ENCODE data around the gene CMTM4.
"Not testable (repeated sequence)": the region's sequence is repeated elsewhere in the genome, so short reads cannot be mapped to it uniquely, and the experiment has no call there.

CMTM4 gene

GRCh38 chr16:66629856-66630255, 66.7 kb downstream of the CMTM4 start:
- H3K4me3 ChIP-seq (replicated peaks; ENCODE audit: insufficient read depth, low read length), result no peak overlapping the region
- DNase-seq (ENCODE audit: low read depth in 1 of 2, low spot score in 1 of 2), result no peak

DNA sequence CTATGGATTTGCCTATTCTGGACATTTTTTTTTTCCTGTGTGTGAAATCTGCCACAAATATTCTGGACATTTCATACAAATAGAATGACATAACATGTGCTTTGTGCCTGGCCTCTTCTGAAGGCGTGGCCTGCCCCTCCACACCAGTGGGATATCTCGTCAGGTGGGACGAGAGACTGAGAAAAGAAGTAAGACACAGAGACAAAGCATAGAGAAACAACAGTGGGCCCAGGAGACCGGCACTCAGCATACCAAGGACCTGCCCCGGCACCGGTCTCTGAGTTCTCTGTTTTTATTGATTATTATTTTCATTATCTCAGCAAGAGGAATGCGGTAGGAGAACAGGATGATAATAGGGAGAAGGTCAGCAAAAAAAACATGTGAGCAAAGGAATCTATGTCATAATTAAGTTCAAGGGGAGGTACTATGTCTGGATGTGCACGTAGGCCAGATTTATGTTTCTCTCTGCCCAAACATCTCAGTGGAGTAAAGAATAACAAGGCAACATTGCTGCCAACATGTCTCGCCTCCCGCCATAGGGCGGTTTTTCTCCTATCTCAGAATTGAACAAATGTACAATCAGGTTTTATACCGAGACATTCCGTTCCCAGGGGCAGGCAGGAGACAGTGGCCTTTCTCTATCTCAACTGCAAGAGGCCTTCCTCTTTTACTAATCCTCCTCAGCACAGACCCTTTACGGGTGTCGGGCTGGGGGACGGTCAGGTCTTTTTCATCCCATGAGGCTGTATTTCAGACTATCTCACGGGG, 68.7 kb downstream of the CMTM4 start:
- not testable (repeated sequence) for H3K27me3 ChIP-seq (ENCODE audit: insufficient read depth, poor library complexity, severe bottlenecking); H3K4me3 ChIP-seq (replicated peaks; ENCODE audit: insufficient read depth, low read length); DNase-seq (ENCODE audit: low read depth in 1 of 2, low spot score in 1 of 2); H3K27ac ChIP-seq (replicated peaks)

More at GRCh38 chr16:66629856-66630255, 66.7 kb downstream of the CMTM4 start:
- Histone ChIP-seq H3K27me3 (ENCODE audit: insufficient read depth, poor library complexity, severe bottlenecking) (no peaks in the 10 kb centered on the region), H3K27ac (replicated peaks) (no peak overlapping the region)
- TF ChIP-seq GABPA (IDR thresholded peaks at IDR 0.05; ENCODE audit: low read depth), result no peak
- TF ChIP-seq SPI1 (IDR thresholded peaks at IDR 0.05; ENCODE audit: borderline replicate concordance, low read depth), result no peak

- DNase-seq (ENCODE audit: low read depth in 1 of 2, low spot score in 1 of 2), result no peak
- Histone ChIP-seq H3K4me3 (replicated peaks; ENCODE audit: insufficient read depth, low read length) (no peak overlapping the region), H3K27ac (replicated peaks) (no peak overlapping the region), H3K27me3 (ENCODE audit: insufficient read depth, poor library complexity, severe bottlenecking) (no peaks in the 10 kb centered on the region)
- TF ChIP-seq CTCF (IDR thresholded peaks at IDR 0.05; ENCODE audit: insufficient read depth, low read length), result no peak
- TF ChIP-seq, protein P1, sequence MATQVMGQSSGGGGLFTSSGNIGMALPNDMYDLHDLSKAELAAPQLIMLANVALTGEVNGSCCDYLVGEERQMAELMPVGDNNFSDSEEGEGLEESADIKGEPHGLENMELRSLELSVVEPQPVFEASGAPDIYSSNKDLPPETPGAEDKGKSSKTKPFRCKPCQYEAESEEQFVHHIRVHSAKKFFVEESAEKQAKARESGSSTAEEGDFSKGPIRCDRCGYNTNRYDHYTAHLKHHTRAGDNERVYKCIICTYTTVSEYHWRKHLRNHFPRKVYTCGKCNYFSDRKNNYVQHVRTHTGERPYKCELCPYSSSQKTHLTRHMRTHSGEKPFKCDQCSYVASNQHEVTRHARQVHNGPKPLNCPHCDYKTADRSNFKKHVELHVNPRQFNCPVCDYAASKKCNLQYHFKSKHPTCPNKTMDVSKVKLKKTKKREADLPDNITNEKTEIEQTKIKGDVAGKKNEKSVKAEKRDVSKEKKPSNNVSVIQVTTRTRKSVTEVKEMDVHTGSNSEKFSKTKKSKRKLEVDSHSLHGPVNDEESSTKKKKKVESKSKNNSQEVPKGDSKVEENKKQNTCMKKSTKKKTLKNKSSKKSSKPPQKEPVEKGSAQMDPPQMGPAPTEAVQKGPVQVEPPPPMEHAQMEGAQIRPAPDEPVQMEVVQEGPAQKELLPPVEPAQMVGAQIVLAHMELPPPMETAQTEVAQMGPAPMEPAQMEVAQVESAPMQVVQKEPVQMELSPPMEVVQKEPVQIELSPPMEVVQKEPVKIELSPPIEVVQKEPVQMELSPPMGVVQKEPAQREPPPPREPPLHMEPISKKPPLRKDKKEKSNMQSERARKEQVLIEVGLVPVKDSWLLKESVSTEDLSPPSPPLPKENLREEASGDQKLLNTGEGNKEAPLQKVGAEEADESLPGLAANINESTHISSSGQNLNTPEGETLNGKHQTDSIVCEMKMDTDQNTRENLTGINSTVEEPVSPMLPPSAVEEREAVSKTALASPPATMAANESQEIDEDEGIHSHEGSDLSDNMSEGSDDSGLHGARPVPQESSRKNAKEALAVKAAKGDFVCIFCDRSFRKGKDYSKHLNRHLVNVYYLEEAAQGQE (IDR thresholded peaks at IDR 0.05; ENCODE audit: insufficient replicate concordance, low read depth), result no peak
- TF ChIP-seq GABPA (IDR thresholded peaks at IDR 0.05; ENCODE audit: low read depth), result no peak
- no peak for TF ChIP-seq SPI1 (IDR thresholded peaks at IDR 0.05; ENCODE audit: borderline replicate concordance, low read depth)
- no peak for TF ChIP-seq POLR2AphosphoS5 (IDR thresholded peaks at IDR 0.05; ENCODE audit: low read depth)
Observed at GRCh38 chr16:66623755-66624154, 72.8 kb downstream of the CMTM4 start.

- H3K27ac ChIP-seq (replicated peaks), result no peak overlapping the region
- no peak for DNase-seq (ENCODE audit: low read depth in 1 of 2, low spot score in 1 of 2)
- H3K4me3 ChIP-seq (replicated peaks; ENCODE audit: insufficient read depth, low read length), result no peak overlapping the region
- H3K27me3 ChIP-seq (ENCODE audit: insufficient read depth, poor library complexity, severe bottlenecking), result no peaks in the 10 kb centered on the region
- TF ChIP-seq CTCF (IDR thresholded peaks at IDR 0.05; ENCODE audit: insufficient read depth, low read length) (no peak), GABPA (IDR thresholded peaks at IDR 0.05; ENCODE audit: low read depth) (no peak), POLR2AphosphoS5 (IDR thresholded peaks at IDR 0.05; ENCODE audit: low read depth) (no peak), SPI1 (IDR thresholded peaks at IDR 0.05; ENCODE audit: borderline replicate concordance, low read depth) (no peak)
- TF ChIP-seq, protein P1 (IDR thresholded peaks at IDR 0.05; ENCODE audit: insufficient replicate concordance, low read depth), result no peak
Observed at GRCh38 chr16:66622863-66623262, 73.7 kb downstream of the CMTM4 start.

- DNase-seq (ENCODE audit: low read depth in 1 of 2, low spot score in 1 of 2), result no peak
- no peaks in the 10 kb centered on the region for H3K27me3 ChIP-seq (ENCODE audit: insufficient read depth, poor library complexity, severe bottlenecking)
- no peak overlapping the region for H3K27ac ChIP-seq (replicated peaks)
- no peak for TF ChIP-seq SPI1 (IDR thresholded peaks at IDR 0.05; ENCODE audit: borderline replicate concordance, low read depth)
- TF ChIP-seq POLR2AphosphoS5 (IDR thresholded peaks at IDR 0.05; ENCODE audit: low read depth), result no peak
- TF ChIP-seq CTCF (IDR thresholded peaks at IDR 0.05; ENCODE audit: insufficient read depth, low read length), result no peak
- TF ChIP-seq GABPA (IDR thresholded peaks at IDR 0.05; ENCODE audit: low read depth), result no peak
- TF ChIP-seq, protein P1 (IDR thresholded peaks at IDR 0.05; ENCODE audit: insufficient replicate concordance, low read depth), result no peak
- H3K4me3 ChIP-seq (replicated peaks; ENCODE audit: insufficient read depth, low read length), result no peak overlapping the region
Observed at GRCh38 chr16:66621973-66622372, 74.6 kb downstream of the CMTM4 start.

All from HL-60 (cell line).